ENCODE data around the gene ANXA4.
"Not testable (repeated sequence)": the region's sequence is repeated elsewhere in the genome, so short reads cannot be mapped to it uniquely, and the experiment has no call there.

DNA sequence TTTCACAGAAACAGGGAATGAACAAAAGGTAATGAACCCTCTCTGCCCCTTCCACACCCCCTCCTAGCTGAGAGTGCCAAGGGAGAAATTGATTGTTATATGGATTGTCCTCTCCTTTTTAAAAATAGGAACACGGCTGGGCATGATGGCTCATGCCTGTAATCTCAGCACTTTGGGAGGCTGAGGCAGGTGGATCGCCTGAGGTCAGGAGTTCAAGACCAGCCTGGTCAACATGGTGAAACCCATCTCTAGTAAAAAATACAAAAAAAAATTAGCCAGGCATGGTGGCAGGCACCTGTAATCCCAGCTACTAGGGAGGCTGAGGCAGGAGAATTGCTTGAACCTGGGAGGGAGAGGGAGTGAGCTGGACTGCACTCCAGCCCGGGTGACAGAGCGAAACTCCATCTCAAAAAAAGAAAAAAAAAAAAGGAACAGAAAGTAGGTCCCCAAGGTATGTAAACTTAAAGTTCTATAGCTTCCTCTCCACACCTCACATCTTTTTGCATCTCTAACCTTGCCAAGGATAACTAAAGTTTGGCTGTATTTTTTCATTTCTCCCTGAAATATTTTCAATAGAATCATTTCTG, 60.9 kb downstream of the ANXA4 start:
- not testable (repeated sequence) for TF ChIP-seq FOXP2 (optimal IDR thresholded peaks at IDR 0.05; ENCODE audit: control extremely low read depth, extremely low read length, insufficient read depth); EZH2 (IDR thresholded peaks at IDR 0.05); POLR2AphosphoS5 (IDR thresholded peaks at IDR 0.05; ENCODE audit: borderline replicate concordance, low read depth, low read length)

All from SK-N-MC (cell line).